ENCODE measurements around the gene PLAC1. TPM values are rescaled to one million over a fixed set of nuclear protein-coding genes. Genes with fewer than 3 reads are reported as not detected.
A peak's percentile ranks its signal among the peaks of the same experiment; 100 is the strongest.

PLAC1 gene
- total and polyA plus RNA-seq, 8 donors, result 0.18 to 0.77 (median 0.46) TPM; not detected in 2

DNA sequence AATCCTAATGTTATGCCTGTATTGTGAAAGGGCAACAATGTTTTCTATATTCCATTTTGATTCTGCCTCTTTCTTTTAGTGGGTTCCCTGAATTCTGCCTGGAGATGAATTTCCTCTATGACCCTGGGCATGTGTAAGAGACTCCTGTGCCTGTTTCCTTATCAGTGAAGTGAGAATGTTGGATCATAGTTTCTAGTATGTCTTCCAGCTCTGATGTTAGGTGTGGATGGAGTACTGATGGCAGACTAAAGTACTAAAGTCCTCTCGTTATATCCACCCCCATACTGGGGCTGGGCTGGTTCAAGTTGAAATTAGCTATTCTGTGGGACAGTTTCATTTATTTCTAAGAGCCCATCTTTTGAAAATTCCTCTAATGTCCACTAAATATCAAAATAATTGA, 29.6 kb downstream of the PLAC1 start:
- H3K9me3 ChIP-seq, result no peaks in the 10 kb centered on the region
- ATAC-seq (no peak), DNase-seq (no peak)
- no peaks in the 10 kb centered on the region for H3K27me3 ChIP-seq
- no peak overlapping the region for H3K4me3 ChIP-seq
- H3K4me1 ChIP-seq, result peaks cover 0 to 3% of the 10 kb centered on the region in 2 donors
- H3K27ac ChIP-seq, result no peak overlapping the region
- no peaks in the 10 kb centered on the region for H3K36me3 ChIP-seq
- TF ChIP-seq, protein P1, sequence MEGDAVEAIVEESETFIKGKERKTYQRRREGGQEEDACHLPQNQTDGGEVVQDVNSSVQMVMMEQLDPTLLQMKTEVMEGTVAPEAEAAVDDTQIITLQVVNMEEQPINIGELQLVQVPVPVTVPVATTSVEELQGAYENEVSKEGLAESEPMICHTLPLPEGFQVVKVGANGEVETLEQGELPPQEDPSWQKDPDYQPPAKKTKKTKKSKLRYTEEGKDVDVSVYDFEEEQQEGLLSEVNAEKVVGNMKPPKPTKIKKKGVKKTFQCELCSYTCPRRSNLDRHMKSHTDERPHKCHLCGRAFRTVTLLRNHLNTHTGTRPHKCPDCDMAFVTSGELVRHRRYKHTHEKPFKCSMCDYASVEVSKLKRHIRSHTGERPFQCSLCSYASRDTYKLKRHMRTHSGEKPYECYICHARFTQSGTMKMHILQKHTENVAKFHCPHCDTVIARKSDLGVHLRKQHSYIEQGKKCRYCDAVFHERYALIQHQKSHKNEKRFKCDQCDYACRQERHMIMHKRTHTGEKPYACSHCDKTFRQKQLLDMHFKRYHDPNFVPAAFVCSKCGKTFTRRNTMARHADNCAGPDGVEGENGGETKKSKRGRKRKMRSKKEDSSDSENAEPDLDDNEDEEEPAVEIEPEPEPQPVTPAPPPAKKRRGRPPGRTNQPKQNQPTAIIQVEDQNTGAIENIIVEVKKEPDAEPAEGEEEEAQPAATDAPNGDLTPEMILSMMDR (IDR thresholded peaks at IDR 0.05), result no peak
- intact Hi-C loops (cut with DNase I), result no loop called here

DNA sequence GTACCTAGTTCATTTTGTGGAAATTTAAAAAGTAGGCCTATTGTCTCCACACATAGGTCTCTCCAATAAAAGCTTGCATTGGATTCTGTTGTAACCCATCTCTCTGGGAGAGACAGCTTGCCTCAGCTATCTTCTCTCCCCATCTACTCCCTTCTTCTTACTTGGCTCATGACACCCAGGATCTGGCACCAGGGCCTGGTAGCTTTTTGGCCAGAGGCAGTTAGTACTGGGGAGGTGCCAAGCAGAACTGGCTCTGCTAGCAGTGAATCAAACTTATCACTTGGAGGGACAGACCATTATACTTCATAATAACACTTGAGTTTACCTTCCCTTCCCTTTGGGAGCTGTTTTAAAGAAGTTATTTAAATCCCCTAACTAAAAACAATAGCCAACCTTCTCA, 31.8 kb downstream of the PLAC1 start:
- H3K27me3 ChIP-seq, result no peaks in the 10 kb centered on the region
- H3K36me3 ChIP-seq, result no peaks in the 10 kb centered on the region
- DNase-seq, result no peak
- H3K4me3 ChIP-seq, result no peak overlapping the region
- no peaks in the 10 kb centered on the region for H3K9me3 ChIP-seq
- no peak for ATAC-seq
- no peak overlapping the region for H3K27ac ChIP-seq
- H3K4me1 ChIP-seq, result peaks cover 6 to 13% of the 10 kb centered on the region in 2 donors
- intact Hi-C loops (cut with DNase I), result no loop called here
- TF ChIP-seq, protein P1 (IDR thresholded peaks at IDR 0.05), result no peak

DNA sequence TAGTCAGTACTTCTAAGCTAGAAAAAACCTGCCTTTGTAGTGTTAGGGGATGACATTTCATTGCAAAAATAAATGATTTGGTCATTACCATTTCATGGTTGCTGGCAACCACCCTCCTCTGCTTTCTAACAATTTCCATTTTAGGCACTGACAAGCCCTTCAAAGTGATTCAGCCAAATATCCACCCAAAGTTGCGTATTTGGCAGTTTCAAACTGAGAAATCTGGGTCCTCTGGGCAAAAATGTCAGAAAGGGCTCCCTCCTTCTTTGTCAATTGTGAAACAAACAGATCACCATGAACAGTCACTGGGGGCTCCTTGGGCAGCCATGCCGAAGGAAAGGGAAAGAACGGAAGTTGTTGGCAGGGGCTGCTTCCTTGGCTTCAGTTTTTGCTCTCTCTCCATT, 33.0 kb downstream of the PLAC1 start:
- H3K36me3 ChIP-seq, result no peaks in the 10 kb centered on the region
- TF ChIP-seq, protein P1 (IDR thresholded peaks at IDR 0.05), result no peak
- H3K27me3 ChIP-seq, result no peaks in the 10 kb centered on the region
- intact Hi-C loops (cut with DNase I), result no loop called here
- DNase-seq, result no peak
- H3K4me1 ChIP-seq, result peaks cover 6 to 13% of the 10 kb centered on the region in 2 donors
- ATAC-seq, result no peak
- H3K9me3 ChIP-seq, result no peaks in the 10 kb centered on the region
- H3K4me3 ChIP-seq, result no peak overlapping the region
- H3K27ac ChIP-seq, result no peak overlapping the region

DNA sequence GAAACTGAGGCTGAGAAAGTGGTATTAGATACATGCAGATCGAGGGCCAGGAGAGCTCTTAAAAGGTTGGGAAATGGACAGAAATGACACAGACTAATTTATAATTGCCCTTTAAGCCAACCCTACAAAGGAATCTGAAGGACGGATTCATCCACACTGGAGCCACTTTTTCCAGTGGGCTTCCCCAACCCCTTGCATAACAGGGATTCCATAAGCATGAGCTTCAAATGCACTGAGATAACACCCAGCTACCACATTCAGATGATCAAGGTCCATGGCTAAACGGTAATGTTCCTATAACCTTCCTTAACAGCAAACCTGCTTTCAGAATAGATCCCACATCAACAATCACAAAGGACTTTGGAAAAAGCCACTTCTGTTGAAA, 34.2 kb downstream of the PLAC1 start:
- H3K4me1 ChIP-seq, result peaks cover 6 to 13% of the 10 kb centered on the region in 2 donors
- H3K27ac ChIP-seq, result no peak overlapping the region
- TF ChIP-seq, protein P1 (IDR thresholded peaks at IDR 0.05), result no peak
- ATAC-seq (no peak), DNase-seq (no peak)
- no peak overlapping the region for H3K4me3 ChIP-seq
- intact Hi-C loops (cut with DNase I), result no loop called here
- no peaks in the 10 kb centered on the region for H3K27me3 ChIP-seq
- no peaks in the 10 kb centered on the region for H3K36me3 ChIP-seq
- H3K9me3 ChIP-seq, result no peaks in the 10 kb centered on the region

DNA sequence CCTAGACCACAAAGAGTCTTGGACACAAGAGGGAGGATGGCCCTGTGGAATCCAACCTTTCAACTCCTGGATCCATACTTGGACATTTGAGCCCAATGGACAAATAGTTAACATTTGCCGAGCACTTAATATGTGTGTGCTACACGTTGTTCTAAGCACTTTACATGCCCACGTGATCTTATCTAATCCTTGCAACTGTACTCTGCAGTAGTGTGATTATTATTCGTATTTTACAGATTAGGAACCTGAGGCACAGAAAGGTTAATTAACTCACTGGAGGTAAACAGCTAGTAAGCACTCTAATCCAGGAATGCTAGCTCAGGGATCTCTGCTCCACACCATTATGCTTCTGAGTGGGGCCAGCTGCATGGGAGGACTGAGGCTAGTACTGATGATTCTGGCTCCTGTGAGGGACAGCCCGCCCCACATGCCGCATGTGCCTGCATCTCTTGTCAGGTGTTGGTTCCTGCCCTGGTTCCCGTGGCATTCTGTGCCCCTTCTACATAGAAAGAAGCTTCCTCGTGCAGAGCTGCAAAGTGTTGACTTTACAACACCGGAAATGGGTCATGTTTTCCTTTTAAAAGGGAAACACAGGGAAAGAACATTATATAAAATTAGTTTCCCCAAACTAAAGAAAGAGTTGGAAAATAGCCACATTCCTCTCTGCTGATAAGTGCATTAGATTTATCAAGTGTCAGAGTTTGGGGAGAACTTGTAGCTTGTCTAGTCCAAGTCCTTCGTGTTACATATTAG, 34.8 kb downstream of the PLAC1 start:
- intact Hi-C loops (cut with DNase I), result no loop called here
- no peaks in the 10 kb centered on the region for H3K27me3 ChIP-seq
- no peak overlapping the region for H3K27ac ChIP-seq
- TF ChIP-seq, protein P1 (IDR thresholded peaks at IDR 0.05), result no peak
- H3K9me3 ChIP-seq, result no peaks in the 10 kb centered on the region
- no peaks in the 10 kb centered on the region for H3K36me3 ChIP-seq
- no peak for DNase-seq
- no peak overlapping the region for H3K4me3 ChIP-seq
- ATAC-seq, result peak; percentile 28
- peaks cover 6 to 13% of the 10 kb centered on the region in 2 donors for H3K4me1 ChIP-seq

Data from left lung (tissue), 10 donors.